ENCODE data around the gene PILRB. TPM values are rescaled to one million over a fixed set of nuclear protein-coding genes. Genes with fewer than 3 reads are reported as not detected.

Gene PILRB
- polyA plus RNA-seq, 1 donor from 2014 or later = 222 TPM

DNA sequence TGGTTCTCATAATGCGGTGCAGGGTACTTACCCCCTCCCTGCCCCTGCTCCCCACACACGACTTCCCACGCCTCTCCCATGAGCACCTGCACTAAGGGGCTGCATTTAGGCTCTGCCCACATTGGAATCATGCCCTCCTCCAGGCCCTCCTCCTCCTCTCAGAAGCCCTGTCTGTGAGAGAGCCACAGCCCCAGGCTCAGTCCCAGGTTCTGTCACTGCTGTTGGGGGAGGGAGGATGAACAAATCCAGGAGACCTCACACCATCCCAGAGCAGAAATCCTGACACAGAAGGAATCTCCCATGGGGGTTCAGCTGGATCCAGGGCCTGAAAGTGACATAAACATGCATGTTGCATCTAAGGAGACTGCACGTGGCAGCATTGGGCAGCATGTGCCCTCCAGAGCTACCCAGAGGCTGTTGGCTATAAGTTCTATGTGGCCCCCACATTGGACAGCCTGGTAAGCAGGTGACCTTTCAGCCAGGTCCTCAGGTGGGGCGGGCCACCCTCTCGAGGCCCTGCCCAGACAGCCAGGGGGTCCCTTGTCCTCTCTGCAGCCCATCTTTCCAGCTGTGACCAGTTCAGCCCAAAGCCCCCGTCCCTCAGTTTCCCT lies 13.7 kb downstream of the PILRB start:
- Histone ChIP-seq H3K9ac (ENCODE audit: low read length) (no peak overlapping the region), H3K27me3 (ENCODE audit: insufficient read depth, low read depth, low read length) (no peaks in the 10 kb centered on the region), H3K4me3 (ENCODE audit: low read length) (no peak overlapping the region), H3K36me3 (ENCODE audit: insufficient read depth, low read length) (no peaks in the 10 kb centered on the region), H3K27ac (ENCODE audit: low read length) (no peak overlapping the region), H3F3A (ENCODE audit: insufficient read depth, low read length, poor library complexity, severe bottlenecking) (no peaks in the 10 kb centered on the region), H3K4me2 (ENCODE audit: low read length) (no peak overlapping the region), H3K9me2 (ENCODE audit: insufficient read depth, low read length) (no peaks in the 10 kb centered on the region), H3K79me2 (replicated peaks; ENCODE audit: insufficient read depth, low read length) (no peaks in the 10 kb centered on the region), H2AFZ (ENCODE audit: low read depth, low read length) (no peak overlapping the region), H4K20me1 (ENCODE audit: insufficient read depth) (no peaks in the 10 kb centered on the region), H3K9me3 (ENCODE audit: low read length) (no peaks in the 10 kb centered on the region)
- TF ChIP-seq, protein P1, sequence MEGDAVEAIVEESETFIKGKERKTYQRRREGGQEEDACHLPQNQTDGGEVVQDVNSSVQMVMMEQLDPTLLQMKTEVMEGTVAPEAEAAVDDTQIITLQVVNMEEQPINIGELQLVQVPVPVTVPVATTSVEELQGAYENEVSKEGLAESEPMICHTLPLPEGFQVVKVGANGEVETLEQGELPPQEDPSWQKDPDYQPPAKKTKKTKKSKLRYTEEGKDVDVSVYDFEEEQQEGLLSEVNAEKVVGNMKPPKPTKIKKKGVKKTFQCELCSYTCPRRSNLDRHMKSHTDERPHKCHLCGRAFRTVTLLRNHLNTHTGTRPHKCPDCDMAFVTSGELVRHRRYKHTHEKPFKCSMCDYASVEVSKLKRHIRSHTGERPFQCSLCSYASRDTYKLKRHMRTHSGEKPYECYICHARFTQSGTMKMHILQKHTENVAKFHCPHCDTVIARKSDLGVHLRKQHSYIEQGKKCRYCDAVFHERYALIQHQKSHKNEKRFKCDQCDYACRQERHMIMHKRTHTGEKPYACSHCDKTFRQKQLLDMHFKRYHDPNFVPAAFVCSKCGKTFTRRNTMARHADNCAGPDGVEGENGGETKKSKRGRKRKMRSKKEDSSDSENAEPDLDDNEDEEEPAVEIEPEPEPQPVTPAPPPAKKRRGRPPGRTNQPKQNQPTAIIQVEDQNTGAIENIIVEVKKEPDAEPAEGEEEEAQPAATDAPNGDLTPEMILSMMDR (IDR thresholded peaks at IDR 0.05; ENCODE audit: poor library complexity, severe bottlenecking) = no peak
- TF ChIP-seq RAD21 (conservative IDR thresholded peaks at IDR 0.05) = no peak
- TF ChIP-seq EP300 (conservative IDR thresholded peaks at IDR 0.05; ENCODE audit: poor library complexity, severe bottlenecking) = no peak
- no peak for TF ChIP-seq SMC3 (conservative IDR thresholded peaks at IDR 0.05; ENCODE audit: poor library complexity)
- TF ChIP-seq POLR2AphosphoS5 (IDR thresholded peaks at IDR 0.05) = no peak

DNA sequence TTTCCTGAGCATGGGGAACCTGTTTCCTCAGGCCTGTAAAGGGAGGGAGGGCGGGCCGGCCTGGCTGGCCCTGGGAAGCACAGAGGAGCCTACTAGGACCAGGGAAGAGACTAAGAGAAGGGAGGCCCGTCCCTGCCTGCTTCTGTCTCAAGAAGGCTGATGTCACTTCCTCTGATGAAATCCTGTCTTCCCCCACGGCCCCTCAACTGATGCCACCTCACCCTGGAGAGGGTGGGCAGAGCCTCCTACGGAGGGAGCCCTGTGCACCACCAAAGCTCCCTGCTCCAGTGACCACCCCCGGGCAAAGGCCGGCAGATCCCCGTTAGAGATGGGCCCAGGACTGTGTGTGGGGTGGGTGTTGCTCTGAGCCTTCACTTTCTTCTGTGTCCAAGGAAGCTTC lies 14.3 kb downstream of the PILRB start:
- H4K20me1 ChIP-seq (ENCODE audit: insufficient read depth) = no peaks in the 10 kb centered on the region
- H3K79me2 ChIP-seq (replicated peaks; ENCODE audit: insufficient read depth, low read length) = no peaks in the 10 kb centered on the region
- H3K9me3 ChIP-seq (ENCODE audit: low read length) = no peaks in the 10 kb centered on the region
- TF ChIP-seq SMC3 (conservative IDR thresholded peaks at IDR 0.05; ENCODE audit: poor library complexity) = no peak
- TF ChIP-seq RAD21 (conservative IDR thresholded peaks at IDR 0.05) = no peak
- no peak for TF ChIP-seq EZH2 (IDR thresholded peaks at IDR 0.05; ENCODE audit: borderline replicate concordance, insufficient read depth, low read length, poor library complexity, severe bottlenecking)
- TF ChIP-seq, protein P2, sequence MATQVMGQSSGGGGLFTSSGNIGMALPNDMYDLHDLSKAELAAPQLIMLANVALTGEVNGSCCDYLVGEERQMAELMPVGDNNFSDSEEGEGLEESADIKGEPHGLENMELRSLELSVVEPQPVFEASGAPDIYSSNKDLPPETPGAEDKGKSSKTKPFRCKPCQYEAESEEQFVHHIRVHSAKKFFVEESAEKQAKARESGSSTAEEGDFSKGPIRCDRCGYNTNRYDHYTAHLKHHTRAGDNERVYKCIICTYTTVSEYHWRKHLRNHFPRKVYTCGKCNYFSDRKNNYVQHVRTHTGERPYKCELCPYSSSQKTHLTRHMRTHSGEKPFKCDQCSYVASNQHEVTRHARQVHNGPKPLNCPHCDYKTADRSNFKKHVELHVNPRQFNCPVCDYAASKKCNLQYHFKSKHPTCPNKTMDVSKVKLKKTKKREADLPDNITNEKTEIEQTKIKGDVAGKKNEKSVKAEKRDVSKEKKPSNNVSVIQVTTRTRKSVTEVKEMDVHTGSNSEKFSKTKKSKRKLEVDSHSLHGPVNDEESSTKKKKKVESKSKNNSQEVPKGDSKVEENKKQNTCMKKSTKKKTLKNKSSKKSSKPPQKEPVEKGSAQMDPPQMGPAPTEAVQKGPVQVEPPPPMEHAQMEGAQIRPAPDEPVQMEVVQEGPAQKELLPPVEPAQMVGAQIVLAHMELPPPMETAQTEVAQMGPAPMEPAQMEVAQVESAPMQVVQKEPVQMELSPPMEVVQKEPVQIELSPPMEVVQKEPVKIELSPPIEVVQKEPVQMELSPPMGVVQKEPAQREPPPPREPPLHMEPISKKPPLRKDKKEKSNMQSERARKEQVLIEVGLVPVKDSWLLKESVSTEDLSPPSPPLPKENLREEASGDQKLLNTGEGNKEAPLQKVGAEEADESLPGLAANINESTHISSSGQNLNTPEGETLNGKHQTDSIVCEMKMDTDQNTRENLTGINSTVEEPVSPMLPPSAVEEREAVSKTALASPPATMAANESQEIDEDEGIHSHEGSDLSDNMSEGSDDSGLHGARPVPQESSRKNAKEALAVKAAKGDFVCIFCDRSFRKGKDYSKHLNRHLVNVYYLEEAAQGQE (IDR thresholded peaks at IDR 0.05; ENCODE audit: borderline replicate concordance) = no peak
- TF ChIP-seq POLR2AphosphoS5 (IDR thresholded peaks at IDR 0.05) = no peak
- TF ChIP-seq TAF1 (IDR thresholded peaks at IDR 0.05; ENCODE audit: low read depth) = no peak
- TF ChIP-seq, protein P1 (IDR thresholded peaks at IDR 0.05; ENCODE audit: poor library complexity, severe bottlenecking) = no peak
- no peak for TF ChIP-seq MXI1 (conservative IDR thresholded peaks at IDR 0.05; ENCODE audit: poor library complexity, severe bottlenecking)
- no peak for TF ChIP-seq EP300 (conservative IDR thresholded peaks at IDR 0.05; ENCODE audit: poor library complexity, severe bottlenecking)
- H3K36me3 ChIP-seq (ENCODE audit: insufficient read depth, low read length) = no peaks in the 10 kb centered on the region
- H3K9ac ChIP-seq (ENCODE audit: low read length) = no peak overlapping the region
- no peak overlapping the region for H2AFZ ChIP-seq (ENCODE audit: low read depth, low read length)
- no peaks in the 10 kb centered on the region for H3K27me3 ChIP-seq (ENCODE audit: insufficient read depth, low read depth, low read length)
- no peak overlapping the region for H3K4me3 ChIP-seq (ENCODE audit: low read length)
- H3K9me2 ChIP-seq (ENCODE audit: insufficient read depth, low read length) = no peaks in the 10 kb centered on the region
- H3F3A ChIP-seq (ENCODE audit: insufficient read depth, low read length, poor library complexity, severe bottlenecking) = no peaks in the 10 kb centered on the region
- no peak overlapping the region for H3K27ac ChIP-seq (ENCODE audit: low read length)
- no peak overlapping the region for H3K4me2 ChIP-seq (ENCODE audit: low read length)

All from neural cell (in vitro differentiated cells).